Measurements from ENCODE around the gene KNOP1.

KNOP1 gene

DNA sequence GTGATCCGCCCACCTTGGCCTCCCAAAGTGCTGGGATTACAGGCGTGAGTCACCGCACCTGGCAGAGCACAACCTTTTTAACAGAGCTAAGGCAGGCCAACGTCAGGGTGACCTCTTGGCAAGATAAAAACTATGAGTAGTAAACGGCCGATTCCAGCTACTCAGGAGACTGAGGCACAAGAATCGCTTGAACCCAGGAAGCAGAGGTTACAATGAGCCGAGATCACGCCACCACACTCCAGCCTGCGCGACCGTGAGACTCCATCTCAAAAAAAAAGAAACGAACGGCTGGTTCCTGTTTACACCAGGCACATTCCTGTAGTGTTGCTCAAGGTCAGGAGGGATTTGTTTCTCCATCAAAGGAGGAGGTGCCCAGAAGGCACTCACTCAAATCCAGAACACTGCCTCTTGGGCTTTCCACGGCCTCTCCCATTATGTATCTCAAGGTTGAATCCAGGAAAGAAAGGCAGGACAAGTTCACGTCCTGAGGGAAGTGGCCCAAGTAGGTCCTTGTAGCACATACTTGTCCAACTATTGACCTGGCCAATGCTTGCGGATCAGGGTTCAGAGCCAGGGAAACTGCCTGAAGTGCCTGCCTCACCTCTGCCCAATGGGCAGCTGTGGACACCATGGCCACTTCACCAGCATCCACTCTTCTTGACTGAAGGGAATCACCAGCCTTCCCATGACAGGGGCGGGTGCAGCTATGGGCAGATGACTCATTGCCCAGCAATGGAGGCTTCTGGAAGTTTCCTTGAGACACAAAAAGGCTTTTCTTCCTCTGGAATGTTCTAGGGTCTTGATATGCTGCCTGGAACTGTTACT lies 13.5 kb downstream of the KNOP1 start:
- H2AFZ ChIP-seq (ENCODE audit: low read depth, low read length) = no peak overlapping the region
- no peak overlapping the region for H3K27ac ChIP-seq (ENCODE audit: low read length)
- H3K9me3 ChIP-seq (ENCODE audit: insufficient read depth, low read length, severe bottlenecking) = no peaks in the 10 kb centered on the region
- no peaks in the 10 kb centered on the region for H3K27me3 ChIP-seq (ENCODE audit: insufficient read depth, low read length, poor library complexity)
- no peak overlapping the region for H3K4me2 ChIP-seq (ENCODE audit: insufficient read depth, low read length)
- peaks cover 97% of the 10 kb centered on the region for H3K36me3 ChIP-seq (ENCODE audit: insufficient read depth, low read length)
- H3K4me1 ChIP-seq (ENCODE audit: insufficient read depth, low read length) = no peaks in the 10 kb centered on the region
- H4K20me1 ChIP-seq (ENCODE audit: insufficient read depth, low read length) = peaks cover 70% of the 10 kb centered on the region
- no peak overlapping the region for H3K9ac ChIP-seq (ENCODE audit: low read depth, low read length)
- no peak for DNase-seq
- H3K79me2 ChIP-seq (ENCODE audit: insufficient read depth, low read length) = peaks cover 15% of the 10 kb centered on the region
- H3K4me3 ChIP-seq (ENCODE audit: low read depth in 1 of 2, low read length in 2 of 2) = no peak overlapping the region
- TF ChIP-seq EZH2 (IDR thresholded peaks at IDR 0.05; ENCODE audit: borderline replicate concordance, low read depth, low read length, severe bottlenecking) = no peak
- TF ChIP-seq, protein P1, sequence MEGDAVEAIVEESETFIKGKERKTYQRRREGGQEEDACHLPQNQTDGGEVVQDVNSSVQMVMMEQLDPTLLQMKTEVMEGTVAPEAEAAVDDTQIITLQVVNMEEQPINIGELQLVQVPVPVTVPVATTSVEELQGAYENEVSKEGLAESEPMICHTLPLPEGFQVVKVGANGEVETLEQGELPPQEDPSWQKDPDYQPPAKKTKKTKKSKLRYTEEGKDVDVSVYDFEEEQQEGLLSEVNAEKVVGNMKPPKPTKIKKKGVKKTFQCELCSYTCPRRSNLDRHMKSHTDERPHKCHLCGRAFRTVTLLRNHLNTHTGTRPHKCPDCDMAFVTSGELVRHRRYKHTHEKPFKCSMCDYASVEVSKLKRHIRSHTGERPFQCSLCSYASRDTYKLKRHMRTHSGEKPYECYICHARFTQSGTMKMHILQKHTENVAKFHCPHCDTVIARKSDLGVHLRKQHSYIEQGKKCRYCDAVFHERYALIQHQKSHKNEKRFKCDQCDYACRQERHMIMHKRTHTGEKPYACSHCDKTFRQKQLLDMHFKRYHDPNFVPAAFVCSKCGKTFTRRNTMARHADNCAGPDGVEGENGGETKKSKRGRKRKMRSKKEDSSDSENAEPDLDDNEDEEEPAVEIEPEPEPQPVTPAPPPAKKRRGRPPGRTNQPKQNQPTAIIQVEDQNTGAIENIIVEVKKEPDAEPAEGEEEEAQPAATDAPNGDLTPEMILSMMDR (IDR thresholded peaks at IDR 0.05; ENCODE audit: borderline replicate concordance, extremely low read depth, low read length, poor library complexity, severe bottlenecking) = no peak
- no peak for ATAC-seq (ENCODE audit: insufficient read depth, low read depth)

DNA sequence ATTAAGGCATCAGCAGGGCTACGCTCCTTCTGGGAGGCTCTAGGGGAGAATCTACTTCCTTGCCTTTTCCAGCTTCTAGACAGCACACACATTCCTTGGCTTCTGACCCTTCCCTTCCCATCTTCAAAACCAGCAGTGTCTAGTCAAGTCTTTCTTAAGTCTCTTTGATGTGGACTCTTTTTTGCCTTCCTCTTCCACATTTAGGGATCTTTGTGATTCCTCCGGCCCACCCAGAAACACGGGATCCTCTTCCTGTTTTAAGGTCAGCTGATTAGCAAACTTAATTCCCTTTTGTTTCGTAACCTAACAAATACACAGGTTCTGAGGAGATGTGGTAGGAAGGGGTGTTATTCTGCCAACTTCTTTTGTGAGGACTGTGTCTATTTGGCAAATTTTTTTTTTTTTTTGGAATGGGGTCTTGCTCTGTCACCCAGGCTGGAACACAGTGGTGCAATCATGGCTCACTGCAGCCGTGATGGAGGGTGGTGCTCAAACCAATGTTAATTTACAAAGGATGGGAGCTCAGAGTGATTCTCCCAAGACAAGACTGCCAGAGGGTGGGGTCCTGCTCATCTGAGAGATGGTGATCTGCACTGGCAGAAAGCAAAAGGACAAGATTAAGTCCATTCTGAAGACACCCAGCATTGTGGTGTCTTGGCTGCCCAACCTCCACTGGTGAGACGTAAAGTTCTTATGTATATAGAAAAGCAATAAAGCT lies 14.7 kb downstream of the KNOP1 start:
- no peak overlapping the region for H3K4me2 ChIP-seq (ENCODE audit: insufficient read depth, low read length)
- H3K36me3 ChIP-seq (ENCODE audit: insufficient read depth, low read length) = peaks cover 97% of the 10 kb centered on the region
- peaks cover 71% of the 10 kb centered on the region for H4K20me1 ChIP-seq (ENCODE audit: insufficient read depth, low read length)

DNA sequence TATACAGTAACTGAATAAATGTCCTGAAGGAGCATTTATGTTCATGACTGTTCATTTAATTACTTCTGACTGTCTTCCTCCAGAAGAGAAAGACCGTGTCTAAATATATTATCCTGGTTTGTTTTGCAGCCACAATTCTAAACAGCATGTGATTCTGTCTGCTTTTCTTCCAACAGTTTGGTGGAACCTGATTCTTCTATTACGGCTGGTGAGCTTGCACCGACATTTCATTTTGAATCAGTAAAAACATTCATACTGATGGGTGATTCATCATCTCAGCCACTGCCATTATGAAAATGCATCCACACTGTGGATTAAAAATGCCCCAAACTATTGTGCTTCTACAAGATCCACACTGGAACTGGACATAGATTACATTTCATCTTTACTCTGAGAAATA lies 16.9 kb downstream of the KNOP1 start:
- DNase-seq = no peak
- peaks cover 84% of the 10 kb centered on the region for H3K36me3 ChIP-seq (ENCODE audit: insufficient read depth, low read length)
- no peak overlapping the region for H2AFZ ChIP-seq (ENCODE audit: low read depth, low read length)
- H3K27ac ChIP-seq (ENCODE audit: low read length) = no peak overlapping the region
- peaks cover 70% of the 10 kb centered on the region for H4K20me1 ChIP-seq (ENCODE audit: insufficient read depth, low read length)
- H3K4me1 ChIP-seq (ENCODE audit: insufficient read depth, low read length) = peaks cover 21% of the 10 kb centered on the region
- no peak for ATAC-seq (ENCODE audit: insufficient read depth, low read depth)
- no peak overlapping the region for H3K4me3 ChIP-seq (ENCODE audit: low read depth in 1 of 2, low read length in 2 of 2)
- H3K4me2 ChIP-seq (ENCODE audit: insufficient read depth, low read length) = no peak overlapping the region
- H3K9me3 ChIP-seq (ENCODE audit: insufficient read depth, low read length, severe bottlenecking) = no peaks in the 10 kb centered on the region
- no peaks in the 10 kb centered on the region for H3K27me3 ChIP-seq (ENCODE audit: insufficient read depth, low read length, poor library complexity)
- H3K79me2 ChIP-seq (ENCODE audit: insufficient read depth, low read length) = peaks cover 7% of the 10 kb centered on the region; the same call in 1 of the 2 replicates
- no peak for TF ChIP-seq EZH2 (IDR thresholded peaks at IDR 0.05; ENCODE audit: borderline replicate concordance, low read depth, low read length, severe bottlenecking)
- TF ChIP-seq, protein P1 (IDR thresholded peaks at IDR 0.05; ENCODE audit: borderline replicate concordance, extremely low read depth, low read length, poor library complexity, severe bottlenecking) = no peak
- no peak overlapping the region for H3K9ac ChIP-seq (ENCODE audit: low read depth, low read length)

More for the DNA sequence above, 14.7 kb downstream of the KNOP1 start:
- Histone ChIP-seq H3K4me1 (ENCODE audit: insufficient read depth, low read length) (no peaks in the 10 kb centered on the region), H2AFZ (ENCODE audit: low read depth, low read length) (no peak overlapping the region), H3K4me3 (ENCODE audit: low read depth in 1 of 2, low read length in 2 of 2) (no peak overlapping the region), H3K79me2 (ENCODE audit: insufficient read depth, low read length) (peaks cover 8% of the 10 kb centered on the region; the same call in 1 of the 2 replicates), H3K9ac (ENCODE audit: low read depth, low read length) (no peak overlapping the region), H3K9me3 (ENCODE audit: insufficient read depth, low read length, severe bottlenecking) (no peaks in the 10 kb centered on the region), H3K27me3 (ENCODE audit: insufficient read depth, low read length, poor library complexity) (no peaks in the 10 kb centered on the region), H3K27ac (ENCODE audit: low read length) (no peak overlapping the region)
- no peak for TF ChIP-seq EZH2 (IDR thresholded peaks at IDR 0.05; ENCODE audit: borderline replicate concordance, low read depth, low read length, severe bottlenecking)
- TF ChIP-seq, protein P1 (IDR thresholded peaks at IDR 0.05; ENCODE audit: borderline replicate concordance, extremely low read depth, low read length, poor library complexity, severe bottlenecking) = no peak
- ATAC-seq (ENCODE audit: insufficient read depth, low read depth) (no peak), DNase-seq (no peak)

Data from DND-41 (cell line).